PFSK-1 (cell line): ENCODE data around the gene GK2.

Experiments
- POLR2AphosphoS5 ChIP-seq: IDR thresholded peaks from 2 replicates; pipeline ENCODE4 v1.6.1; 2012; ENCODE audit warnings: low read depth, mild to moderate bottlenecking, control low read depth, low read length, moderate library complexity
- SIN3A ChIP-seq: IDR thresholded peaks from 2 replicates; pipeline ENCODE4 v1.6.1; 2012; ENCODE audit warnings: mild to moderate bottlenecking, low read length, moderate library complexity, borderline replicate concordance; ENCODE audit not compliant: insufficient read depth
- TF ChIP-seq, protein P1 (sequence below), 2 experiments: IDR thresholded peaks; 2 replicates each; pipeline versions ENCODE4 v1.6.1 to v1.8.0; 2011 to 2012; ENCODE audit warnings: low read depth in 2 of 2, low read length in 2 of 2, control low read depth in 1 of 2, inconsistent platforms in 1 of 2, mild to moderate bottlenecking in 1 of 2, moderate library complexity in 1 of 2; ENCODE audit not compliant: insufficient read depth in 1 of 2

DNA sequence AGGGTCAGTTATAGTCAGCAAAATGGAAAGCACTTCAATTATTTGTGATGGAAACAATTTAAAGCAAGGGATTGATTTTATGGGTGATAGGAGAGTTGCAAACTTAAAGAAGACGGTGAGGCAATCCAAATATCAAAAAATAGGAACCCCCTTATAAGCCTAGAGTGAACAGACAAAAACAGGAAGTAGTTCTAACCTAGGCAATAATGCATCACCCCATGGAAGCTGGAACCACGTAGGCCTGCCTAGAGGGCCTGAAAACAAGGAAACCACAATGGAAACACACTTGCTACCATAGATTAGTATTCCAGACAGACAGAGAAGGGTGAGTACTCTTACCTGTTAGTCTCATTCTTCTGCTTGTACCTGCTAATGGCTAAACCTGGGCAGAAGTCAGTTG lies 13.5 kb upstream of the GK2 start:
- TF ChIP-seq, protein P1, sequence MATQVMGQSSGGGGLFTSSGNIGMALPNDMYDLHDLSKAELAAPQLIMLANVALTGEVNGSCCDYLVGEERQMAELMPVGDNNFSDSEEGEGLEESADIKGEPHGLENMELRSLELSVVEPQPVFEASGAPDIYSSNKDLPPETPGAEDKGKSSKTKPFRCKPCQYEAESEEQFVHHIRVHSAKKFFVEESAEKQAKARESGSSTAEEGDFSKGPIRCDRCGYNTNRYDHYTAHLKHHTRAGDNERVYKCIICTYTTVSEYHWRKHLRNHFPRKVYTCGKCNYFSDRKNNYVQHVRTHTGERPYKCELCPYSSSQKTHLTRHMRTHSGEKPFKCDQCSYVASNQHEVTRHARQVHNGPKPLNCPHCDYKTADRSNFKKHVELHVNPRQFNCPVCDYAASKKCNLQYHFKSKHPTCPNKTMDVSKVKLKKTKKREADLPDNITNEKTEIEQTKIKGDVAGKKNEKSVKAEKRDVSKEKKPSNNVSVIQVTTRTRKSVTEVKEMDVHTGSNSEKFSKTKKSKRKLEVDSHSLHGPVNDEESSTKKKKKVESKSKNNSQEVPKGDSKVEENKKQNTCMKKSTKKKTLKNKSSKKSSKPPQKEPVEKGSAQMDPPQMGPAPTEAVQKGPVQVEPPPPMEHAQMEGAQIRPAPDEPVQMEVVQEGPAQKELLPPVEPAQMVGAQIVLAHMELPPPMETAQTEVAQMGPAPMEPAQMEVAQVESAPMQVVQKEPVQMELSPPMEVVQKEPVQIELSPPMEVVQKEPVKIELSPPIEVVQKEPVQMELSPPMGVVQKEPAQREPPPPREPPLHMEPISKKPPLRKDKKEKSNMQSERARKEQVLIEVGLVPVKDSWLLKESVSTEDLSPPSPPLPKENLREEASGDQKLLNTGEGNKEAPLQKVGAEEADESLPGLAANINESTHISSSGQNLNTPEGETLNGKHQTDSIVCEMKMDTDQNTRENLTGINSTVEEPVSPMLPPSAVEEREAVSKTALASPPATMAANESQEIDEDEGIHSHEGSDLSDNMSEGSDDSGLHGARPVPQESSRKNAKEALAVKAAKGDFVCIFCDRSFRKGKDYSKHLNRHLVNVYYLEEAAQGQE (IDR thresholded peaks at IDR 0.05; ENCODE audit: insufficient read depth in 1 of 2, low read depth in 2 of 2, low read length in 2 of 2), result no peak
- TF ChIP-seq POLR2AphosphoS5, result no peak
- TF ChIP-seq SIN3A, result no peak
